Posterior vena cava (tissue), 2 donors: ENCODE data around the gene EPS15. TPM values are rescaled to one million over a fixed set of nuclear protein-coding genes. Genes with fewer than 3 reads are reported as not detected.
"Not testable (repeated sequence)": the region's sequence is repeated elsewhere in the genome, so short reads cannot be mapped to it uniquely, and the experiment has no call there.

Source experiments
- DNase-seq: peaks from one replicate; pipeline ENCODE4 v3.0.0-alpha.2; 2020; ENCODE audit warnings: low spot score
- intact Hi-C, 2 donors: fragments of 100-400 bp; cut with DNase I; formaldehyde crosslinking; loops; one replicate each; pipeline versions ENCODE4 v1.14.1 to v1.14.2; 2022 to 2023
- total RNA-seq, 2 donors: library from RNA; stranded (reverse); fragmentation: NEBNext Ultra II Directional; extraction: Animal tissue kit (Norgen Biotek cat#: 25700); gene quantifications; one replicate each; pipeline ENCODE4 v1.2.1, GENCODE V29; 2021
- donor health status: DM: yes; HTN: yes; CAD: no.
- donor health status: DM: yes; HTN: yes; CAD: no.

Gene EPS15
- total RNA-seq, 2 donors from 2014 or later, result 79.6 to 81.1 TPM

DNA sequence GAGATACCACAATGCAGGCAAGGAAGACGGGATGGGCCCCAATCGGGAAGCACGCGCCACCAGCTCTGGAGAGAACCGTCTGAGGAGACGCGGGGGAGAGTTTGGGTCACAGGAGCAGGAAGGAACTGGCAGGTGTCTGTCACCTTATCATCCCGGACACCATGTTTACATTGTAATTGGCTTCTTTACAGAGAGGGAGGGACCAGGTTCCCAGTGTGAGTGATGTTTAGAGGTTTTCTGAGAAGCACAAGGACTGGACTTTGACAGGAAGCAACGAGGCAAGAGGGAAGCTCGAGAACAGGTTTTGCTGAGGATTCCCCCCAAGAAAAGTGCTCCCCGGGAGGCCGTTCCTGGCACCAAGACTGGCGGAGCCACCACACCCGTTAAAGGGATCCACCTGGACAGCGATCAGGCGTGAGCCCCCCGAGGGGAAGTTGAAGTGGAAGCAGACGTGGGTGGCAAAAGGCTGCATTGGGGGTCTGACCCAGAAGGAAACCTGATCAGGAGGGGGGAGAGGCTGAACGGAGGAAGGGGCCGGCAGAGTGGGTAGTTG, 957 bp downstream of the EPS15 start:
- peak; percentile 83 for DNase-seq
- intact Hi-C loops, result loop anchor here in 1 of 2 donors (1.0 kb wide), 1 partner anchor 18 kb away; no protein-coding TSS in a partner anchor

- intact Hi-C loops, result loop anchor here in 1 of 2 donors (1.0 kb wide), 1 partner anchor 17 kb away; no protein-coding TSS in a partner anchor
- DNase-seq, result no peak
These were observed 1.6 kb downstream of the EPS15 start for GRCh38 chr1:51517361-51518032.

- no peak for DNase-seq
- intact Hi-C loops, result no loop called here
These were observed 2.4 kb downstream of the EPS15 start for GRCh38 chr1:51516649-51517158.

DNA sequence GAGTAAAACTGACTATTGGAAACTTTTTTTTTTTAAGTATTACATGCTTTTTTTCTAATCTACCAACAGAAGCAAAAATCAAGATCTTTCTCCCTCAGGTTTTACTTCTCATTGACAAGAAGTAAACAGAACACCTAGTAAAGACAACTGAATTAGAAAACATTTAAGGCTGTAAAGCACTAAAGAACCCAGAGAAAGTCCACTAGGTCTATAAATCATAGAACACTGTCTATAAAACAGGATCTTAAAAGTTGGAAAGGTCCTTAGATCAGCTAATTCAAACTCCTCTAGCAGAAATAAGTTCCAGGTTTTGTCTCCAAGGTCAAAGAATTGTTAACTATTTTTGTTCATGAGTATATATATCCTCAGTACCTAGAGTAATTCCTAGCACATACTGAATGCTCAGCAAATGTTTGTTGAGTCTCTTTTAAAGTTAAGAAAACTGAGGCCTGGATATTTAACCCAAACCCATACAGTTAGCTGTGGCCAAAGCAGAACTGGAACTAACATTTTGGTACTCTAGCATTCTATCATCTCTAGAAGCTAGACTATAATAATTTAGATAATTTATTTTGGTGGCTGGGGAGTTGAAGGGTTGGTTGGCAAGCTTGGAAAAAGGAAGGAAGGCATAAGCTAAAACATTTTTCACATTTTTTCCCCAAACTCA, 3.0 kb downstream of the EPS15 start:
- intact Hi-C loops, result no loop called here
- DNase-seq, result no peak

GRCh38 chr1:51515312-51515960, 3.6 kb downstream of the EPS15 start:
- DNase-seq, result no peak
- intact Hi-C loops, result no loop called here

- intact Hi-C loops, result no loop called here
- DNase-seq, result no peak
These were observed 4.3 kb downstream of the EPS15 start for GRCh38 chr1:51514733-51515132.

- intact Hi-C loops, result no loop called here
These were observed 6.5 kb downstream of the EPS15 start for GRCh38 chr1:51512606-51513005.

DNA sequence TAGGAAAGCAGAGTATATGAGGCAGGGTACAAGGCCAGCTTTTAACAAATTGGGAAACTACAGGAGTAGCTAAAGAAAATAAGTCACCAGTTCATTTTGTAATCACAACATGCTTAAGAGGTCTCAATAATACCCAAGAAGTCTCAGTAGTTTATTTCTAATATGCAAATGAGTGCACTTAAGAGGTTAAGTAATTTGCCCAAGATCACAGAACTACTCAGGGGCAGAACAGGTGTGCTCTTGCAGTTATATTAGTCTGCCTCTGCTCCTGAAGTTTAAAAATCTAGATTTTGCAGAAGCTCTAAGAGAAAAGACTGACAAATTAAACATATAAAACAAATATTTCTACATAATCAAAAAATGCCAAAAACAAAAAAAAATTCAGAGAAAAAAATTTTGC, 6.9 kb downstream of the EPS15 start:
- intact Hi-C loops, result no loop called here
- DNase-seq, result no peak

More at GRCh38 chr1:51512606-51513005, 6.5 kb downstream of the EPS15 start:
- DNase-seq, result no peak

- intact Hi-C loops, result no loop called here
- DNase-seq, result no peak
These were observed 9.3 kb downstream of the EPS15 start for GRCh38 chr1:51509773-51510172.

DNA sequence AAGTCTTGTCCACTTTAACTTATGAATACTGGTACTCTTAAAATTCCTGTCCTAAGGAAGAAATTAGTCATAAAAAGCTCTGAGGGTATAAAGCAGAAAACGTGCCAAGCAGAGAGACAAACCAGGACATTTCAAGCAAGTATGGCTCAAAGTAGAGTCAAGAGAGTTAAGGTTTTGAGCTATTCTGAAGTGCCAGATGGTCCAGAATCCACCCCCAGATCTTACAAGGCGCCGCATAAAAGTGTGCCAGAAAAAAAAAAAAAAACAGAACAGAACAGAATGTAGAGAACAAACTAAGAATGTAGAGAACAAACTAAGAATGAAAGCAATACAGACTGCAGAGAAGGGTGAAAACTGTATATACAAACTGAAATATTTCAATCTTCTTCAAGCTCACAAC, 12.5 kb downstream of the EPS15 start:
- intact Hi-C loops, result no loop called here
- no peak for DNase-seq

GRCh38 chr1:51504806-51505525, 14.1 kb downstream of the EPS15 start:
- no peak for DNase-seq
- intact Hi-C loops, result no loop called here

GRCh38 chr1:51501218-51501630, 17.8 kb downstream of the EPS15 start:
- DNase-seq, intact Hi-C loops: not testable (repeated sequence)

GRCh38 chr1:51499694-51500093, 19.4 kb downstream of the EPS15 start:
- intact Hi-C loops, result loop anchor here in 1 of 2 donors (1.0 kb wide), 1 partner anchor 19 kb away; no protein-coding TSS in a partner anchor
- no peak for DNase-seq

- DNase-seq, result no peak
- intact Hi-C loops, result no loop called here
These were observed 20.1 kb downstream of the EPS15 start for GRCh38 chr1:51498924-51499323.

GRCh38 chr1:51497340-51497739, 21.7 kb downstream of the EPS15 start:
- no peak for DNase-seq
- intact Hi-C loops, result no loop called here

GRCh38 chr1:51494138-51494830, 24.8 kb downstream of the EPS15 start:
- no peak for DNase-seq
- intact Hi-C loops, result no loop called here

DNA sequence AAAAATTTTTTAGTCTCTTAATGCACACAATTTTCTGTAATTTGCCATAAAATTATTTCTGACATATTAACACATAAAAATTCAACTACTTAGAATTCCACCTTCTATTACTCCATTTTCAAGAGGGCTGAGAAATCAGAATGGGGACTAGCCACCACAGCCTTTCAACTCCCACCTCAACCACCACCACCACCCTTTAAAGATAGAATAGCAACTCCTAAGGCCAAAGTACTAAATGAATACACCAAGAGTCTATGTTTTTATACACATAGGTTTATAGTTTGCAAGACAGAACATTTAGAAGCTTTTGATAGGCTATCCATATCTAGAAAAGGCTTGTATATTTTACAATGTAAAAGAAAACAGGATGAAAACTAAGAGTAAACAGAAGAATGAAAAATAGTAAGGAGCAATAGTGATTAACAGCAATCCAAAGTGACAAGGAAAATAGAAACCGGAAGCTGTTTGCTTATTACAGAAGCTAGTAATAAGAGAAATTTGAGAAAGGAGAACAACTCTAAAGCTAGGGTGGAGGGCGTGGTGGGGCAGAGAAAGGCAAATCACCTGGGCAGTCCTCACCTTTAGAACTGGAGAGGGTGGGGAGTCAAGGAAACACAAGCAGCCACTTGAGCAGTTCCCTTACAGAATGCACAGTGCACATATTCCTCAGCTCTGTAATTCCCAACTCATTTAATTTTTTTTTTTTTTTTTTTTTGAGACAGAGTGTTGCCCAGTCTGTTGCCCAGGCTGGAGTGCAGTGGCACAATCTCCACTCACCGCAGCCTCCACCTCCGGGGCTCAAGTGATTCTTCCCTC, 27.7 kb downstream of the EPS15 start:
- DNase-seq, result no peak
- intact Hi-C loops, result no loop called here

GRCh38 chr1:51489472-51489871, 29.6 kb downstream of the EPS15 start:
- intact Hi-C loops, result no loop called here

More at GRCh38 chr1:51489472-51489871, 29.6 kb downstream of the EPS15 start:
- no peak for DNase-seq
